ENCODE measurements around the gene PLA2G4E. TPM values are rescaled to one million over a fixed set of nuclear protein-coding genes. Genes with fewer than 3 reads are reported as not detected.

Gene PLA2G4E
- total RNA-seq, 6 experiments from 2014 or later = not detected

GRCh38 chr15:41965441-41966413 lies 55.1 kb downstream of the PLA2G4E start:
- Histone ChIP-seq H3K27ac (no peak overlapping the region), H3K9me3 (no peaks in the 10 kb centered on the region), H3K27me3 (no peaks in the 10 kb centered on the region), H3K36me3 (no peaks in the 10 kb centered on the region), H3K4me3 (no peak overlapping the region), H3K4me1 (peaks cover 0 to 23% (median 0%) of the 10 kb centered on the region in 4 donors)
- intact Hi-C loops (cut with DNase I) = no loop called here
- ATAC-seq = no peak
- WGBS (ENCODE audit: insufficient coverage, low coverage, low lambda C conversion rate, missing lambda C conversion rate) = 81% methylated on average over 10 of the region's 15 CpGs
- no peak for TF ChIP-seq POLR2A (IDR thresholded peaks at IDR 0.05)
- no peak for TF ChIP-seq CTCF (IDR thresholded peaks at IDR 0.05)
- peak in 1 of 3 donors; percentile 42 for DNase-seq

- peak overlapping the region; percentile 84 to 95 (median 88) for H3K27ac ChIP-seq
Observed at GRCh38 chr15:41961595-41962202, 59.1 kb downstream of the PLA2G4E start.

DNA sequence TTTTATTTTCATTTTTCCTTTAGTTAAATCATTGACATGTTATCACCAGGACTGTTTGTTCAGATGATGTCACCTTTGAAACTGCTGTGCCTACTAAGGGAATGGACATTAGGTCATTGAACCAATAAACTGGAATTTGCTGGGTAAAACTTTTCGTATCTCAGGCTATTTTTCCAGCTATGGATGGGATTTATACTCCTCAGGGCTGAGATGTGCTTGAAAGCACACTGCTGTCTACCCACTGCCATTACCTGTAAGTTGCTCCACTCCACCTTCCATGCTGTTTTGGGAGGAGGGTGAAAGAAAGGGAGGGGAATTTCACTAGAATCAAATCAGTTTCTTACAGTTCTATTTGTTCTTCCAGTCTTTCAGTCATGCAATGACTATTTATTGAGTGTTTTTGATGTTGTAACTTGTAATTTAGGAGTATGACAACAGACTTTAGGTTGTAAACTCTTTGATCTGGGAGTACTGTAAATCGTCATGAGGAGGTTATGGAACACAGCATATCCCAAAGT lies 59.8 kb downstream of the PLA2G4E start:
- peak; percentile 78 to 89 (median 83) for ATAC-seq
- H3K4me3 ChIP-seq = peak overlapping the region; percentile 13 to 54 (median 41)

More at GRCh38 chr15:41961595-41962202, 59.1 kb downstream of the PLA2G4E start:
- ATAC-seq (peak in 1 of 4 donors; percentile 3), DNase-seq (no peak)
- TF ChIP-seq CTCF (IDR thresholded peaks at IDR 0.05) (no peak), POLR2A (IDR thresholded peaks at IDR 0.05) (no peak)
- H3K36me3 ChIP-seq = no peaks in the 10 kb centered on the region
- H3K4me1 ChIP-seq = peaks cover 0 to 37% (median 2%) of the 10 kb centered on the region in 4 donors
- H3K27me3 ChIP-seq = no peaks in the 10 kb centered on the region
- no peaks in the 10 kb centered on the region for H3K9me3 ChIP-seq
- WGBS (ENCODE audit: insufficient coverage, low coverage, low lambda C conversion rate, missing lambda C conversion rate) = 23% methylated on average over 1 of the region's 1 CpG
- intact Hi-C loops (cut with DNase I) = no loop called here
- H3K4me3 ChIP-seq = peak overlapping the region in 2 of 3 donors; percentile 41 to 54

More for the DNA sequence above, 59.8 kb downstream of the PLA2G4E start:
- peak in 1 of 3 donors; percentile 52 for DNase-seq
- peaks cover 0 to 44% (median 2%) of the 10 kb centered on the region in 4 donors for H3K4me1 ChIP-seq
- intact Hi-C loops (cut with DNase I) = no loop called here
- TF ChIP-seq CTCF (IDR thresholded peaks at IDR 0.05) (no peak), POLR2A (IDR thresholded peaks at IDR 0.05) (no peak)
- H3K27me3 ChIP-seq = no peaks in the 10 kb centered on the region
- no peaks in the 10 kb centered on the region for H3K36me3 ChIP-seq
- H3K9me3 ChIP-seq = no peaks in the 10 kb centered on the region
- WGBS (ENCODE audit: insufficient coverage, low coverage, low lambda C conversion rate, missing lambda C conversion rate) = 12% methylated on average over 2 of the region's 2 CpGs
- H3K27ac ChIP-seq = peak overlapping the region; percentile 84 to 95 (median 88)

Data from right lobe of liver (tissue), 6 donors.